Thyroid gland (tissue), 4 donors: Measurements from ENCODE around the gene THSD7B. TPM values are rescaled to one million over a fixed set of nuclear protein-coding genes. Genes with fewer than 3 reads are reported as not detected.
"Not testable (repeated sequence)": the region's sequence is repeated elsewhere in the genome, so short reads cannot be mapped to it uniquely, and the experiment has no call there.

Experiments used
- DNase-seq, 2 donors: peaks; one replicate each; pipeline ENCODE4 v3.0.0-alpha.2; 2019
- H3K27ac ChIP-seq, 3 donors: fragments of 200-600 bp; sonication (generic); 1 replicate in 2 of 3; 2 replicates in 1 of 3; pipeline ENCODE4 v1.5.1; 2016 to 2019; ENCODE audit warnings: mild to moderate bottlenecking in 1 of 3, moderate library complexity in 1 of 3
- H3K27me3 ChIP-seq: fragments of 200-600 bp; sonication (generic); one replicate; pipeline ENCODE4 v1.5.1; 2019
- H3K36me3 ChIP-seq, 2 donors: fragments of 200-600 bp; sonication (generic); one replicate each; pipeline ENCODE4 v1.5.1; 2016 to 2019
- H3K4me1 ChIP-seq, 2 donors: fragments of 200-600 bp; sonication (generic); one replicate each; pipeline ENCODE4 v1.5.1; 2017 to 2019
- H3K4me3 ChIP-seq, 3 donors: fragments of 200-600 bp; sonication (generic); replicated peaks in 1 of 3; 1 replicate in 2 of 3; 2 replicates in 1 of 3; pipeline ENCODE4 v1.5.1; 2016; ENCODE audit warnings: mild to moderate bottlenecking in 1 of 3
- H3K9me3 ChIP-seq: fragments of 200-600 bp; sonication (generic); one replicate; pipeline ENCODE4 v1.5.1; 2017
- CTCF ChIP-seq, 6 experiments: fragments of 200-600 bp in 3 of 6; fragments of 450-650 bp in 3 of 6; sonication (generic) in 3 of 6; IDR thresholded peaks; one replicate each; pipeline ENCODE4 v1.5.1; 2016 to 2019; ENCODE audit warnings: antibody characterized with exemption in 6 of 6, mild to moderate bottlenecking in 2 of 6, inconsistent platforms in 1 of 6, moderate library complexity in 1 of 6
- POLR2A ChIP-seq, 2 donors: fragments of 450-650 bp; IDR thresholded peaks; one replicate each; pipeline ENCODE4 v1.6.1; 2017; ENCODE audit warnings: antibody characterized with exemption in 2 of 2, mild to moderate bottlenecking in 2 of 2, moderate library complexity in 1 of 2
- WGBS, 2 donors: methylation state at CpG; one replicate each; pipeline ENCODE4 v1.1.5; 2017; 5-methylcytosine and 5-hydroxymethylcytosine counted together
- intact Hi-C: fragments of 100-400 bp; cut with DNase I; formaldehyde crosslinking; loops from one replicate; pipeline ENCODE4 v1.15.1; 2023
- total RNA-seq, 4 donors: library from RNA; depleted of rRNA; stranded (reverse); fragments of >200 nt; gene quantifications; one replicate each; pipeline ENCODE4 v1.2.3, GENCODE V29; 2016

THSD7B gene
- total RNA-seq, 4 donors from 2014 or later = 0.29 to 1.2 (median 0.92) TPM

GRCh38 chr2:136741471-136741870, 23.9 kb upstream of the THSD7B start:
- 47 to 49% methylated on average over 2 of the region's 2 CpGs for WGBS, 2 donors
- Histone ChIP-seq H3K27ac (no peak overlapping the region), H3K4me3 (no peak overlapping the region), H3K4me1 (no peaks in the 10 kb centered on the region), H3K27me3 (no peaks in the 10 kb centered on the region), H3K36me3 (no peaks in the 10 kb centered on the region), H3K9me3 (no peaks in the 10 kb centered on the region)
- intact Hi-C loops = no loop called here
- TF ChIP-seq POLR2A (IDR thresholded peaks at IDR 0.05) = no peak
- TF ChIP-seq CTCF (IDR thresholded peaks at IDR 0.05) = no peak
- DNase-seq = no peak

- Histone ChIP-seq H3K4me3 (no peak overlapping the region), H3K27ac (no peak overlapping the region), H3K9me3 (no peaks in the 10 kb centered on the region), H3K27me3 (no peaks in the 10 kb centered on the region), H3K36me3 (no peaks in the 10 kb centered on the region), H3K4me1 (no peaks in the 10 kb centered on the region)
- TF ChIP-seq POLR2A (IDR thresholded peaks at IDR 0.05) = no peak
- no peak for TF ChIP-seq CTCF (IDR thresholded peaks at IDR 0.05)
- DNase-seq = no peak
- intact Hi-C loops = no loop called here
- 70 to 77% methylated on average over 2 of the region's 2 CpGs for WGBS, 2 donors
These were observed 15.3 kb upstream of the THSD7B start for GRCh38 chr2:136750065-136750464.

- WGBS, 2 donors = 53 to 57% methylated on average over 2 of the region's 2 CpGs
- intact Hi-C loops = no loop called here
- Histone ChIP-seq H3K9me3 (no peaks in the 10 kb centered on the region), H3K4me3 (no peak overlapping the region), H3K4me1 (no peaks in the 10 kb centered on the region), H3K36me3 (no peaks in the 10 kb centered on the region), H3K27ac (no peak overlapping the region), H3K27me3 (no peaks in the 10 kb centered on the region)
- TF ChIP-seq POLR2A (IDR thresholded peaks at IDR 0.05) (no peak), CTCF (IDR thresholded peaks at IDR 0.05) (no peak)
- no peak for DNase-seq
These were observed 13.9 kb upstream of the THSD7B start for GRCh38 chr2:136751406-136751805.

- DNase-seq = not testable (repeated sequence)
These were observed 6.8 kb upstream of the THSD7B start for GRCh38 chr2:136758504-136758903.

GRCh38 chr2:136764452-136765255, 691 bp upstream of the THSD7B start:
- no peak for TF ChIP-seq CTCF (IDR thresholded peaks at IDR 0.05)
- TF ChIP-seq POLR2A (IDR thresholded peaks at IDR 0.05) = no peak
- peak overlapping the region in 2 of 3 donors; percentile 15 to 35 for H3K4me3 ChIP-seq

More at GRCh38 chr2:136758504-136758903, 6.8 kb upstream of the THSD7B start:
- H3K4me3 ChIP-seq, H3K36me3 ChIP-seq, intact Hi-C loops, H3K27me3 ChIP-seq, H3K4me1 ChIP-seq, H3K9me3 ChIP-seq, H3K27ac ChIP-seq: not testable (repeated sequence)
- WGBS, 2 donors = 93 to 98% methylated on average over 3 to 21 of the region's 22 CpGs

More at GRCh38 chr2:136764452-136765255, 691 bp upstream of the THSD7B start:
- H3K27me3 ChIP-seq = peaks cover 4% of the 10 kb centered on the region
- no peak for DNase-seq
- H3K27ac ChIP-seq = no peak overlapping the region
- intact Hi-C loops = no loop called here
- H3K9me3 ChIP-seq = no peaks in the 10 kb centered on the region
- H3K36me3 ChIP-seq = no peaks in the 10 kb centered on the region
- no peaks in the 10 kb centered on the region for H3K4me1 ChIP-seq
- 1 to 3% methylated on average over 32 to 45 of the region's 47 CpGs for WGBS, 2 donors
